Transverse colon (tissue), 4 donors: ENCODE results near the gene WFDC1. TPM values are rescaled to one million over a fixed set of nuclear protein-coding genes. Genes with fewer than 3 reads are reported as not detected.

Experiments used
- DNase-seq: peaks from one replicate; pipeline ENCODE4 v3.0.0-alpha.2; 2019
- H3K27ac ChIP-seq, 4 donors: fragments of 200-600 bp; sonication (generic); 2 replicates each; pipeline ENCODE4 v1.5.1; 2016 to 2018; ENCODE audit warnings: inconsistent platforms in 4 of 4
- H3K27me3 ChIP-seq: fragments of 200-600 bp; sonication (generic); 2 replicates; pipeline ENCODE4 v1.5.1; 2017; ENCODE audit warnings: inconsistent platforms
- H3K36me3 ChIP-seq, 4 donors: fragments of 200-600 bp; sonication (generic); 2 replicates each; pipeline ENCODE4 v1.5.1; 2017 to 2019; ENCODE audit warnings: inconsistent platforms in 4 of 4
- H3K4me1 ChIP-seq, 4 donors: fragments of 200-600 bp; sonication (generic); 2 replicates each; pipeline ENCODE4 v1.5.1; 2017 to 2020; ENCODE audit warnings: inconsistent platforms in 4 of 4
- H3K4me3 ChIP-seq, 4 donors: fragments of 200-600 bp; sonication (generic); 1 replicate in 1 of 4; 2 replicates in 3 of 4; pipeline versions ENCODE4 v1.5.1 to v1.6.1; 2017 to 2019; ENCODE audit warnings: inconsistent platforms in 4 of 4
- H3K9me3 ChIP-seq, 2 donors: fragments of 200-600 bp; sonication (generic); 2 replicates each; pipeline ENCODE4 v1.5.1; 2017 to 2019; ENCODE audit warnings: inconsistent platforms in 2 of 2
- EP300 ChIP-seq: sonication (generic); formaldehyde crosslinking; IDR thresholded peaks from one replicate; pipeline ENCODE4 v1.6.1; 2017; ENCODE audit warnings: antibody characterized with exemption, low read depth
- POLR2A ChIP-seq: fragments of 450-650 bp; IDR thresholded peaks from one replicate; pipeline ENCODE4 v1.6.1; 2016; ENCODE audit warnings: antibody characterized with exemption, mild to moderate bottlenecking, moderate library complexity
- POLR2AphosphoS5 ChIP-seq, 3 donors: sonication (generic); formaldehyde crosslinking; IDR thresholded peaks; one replicate each; pipeline ENCODE4 v1.6.1; 2016; ENCODE audit warnings: antibody characterized with exemption in 3 of 3
- WGBS, 2 donors: methylation state at CpG; one replicate each; pipeline ENCODE4 v1.1.5; 2018; ENCODE audit warnings: low coverage in 1 of 2; 5-methylcytosine and 5-hydroxymethylcytosine counted together
- in situ Hi-C, 4 donors: fragments of 200-750 bp; cut with MboI; loops; one replicate each; pipeline versions ENCODE4 v1.15.0 to v1.15.1; 2017; ENCODE audit warnings: low sequenced_read_pairs in 3 of 4, low pct_ligation_motif_present in 1 of 4, low pct_unique_long_range_greater_than_20kb in 1 of 4
- intact Hi-C: fragments of 100-400 bp; cut with DNase I; formaldehyde crosslinking; loops from one replicate; pipeline ENCODE4 v1.15.1; 2023; ENCODE audit warnings: low total_unique reads
- total RNA-seq, 4 donors: library from RNA; depleted of rRNA; stranded (reverse); fragments of >200 nt; gene quantifications; one replicate each; pipeline ENCODE4 v1.1.0, GENCODE V29; 2016
- TF ChIP-seq, protein P1 (sequence below), 5 experiments: fragments of 200-600 bp in 3 of 5; fragments of 450-650 bp in 2 of 5; sonication (generic) in 3 of 5; IDR thresholded peaks; 1 replicate in 2 of 5; 2 replicates in 3 of 5; pipeline ENCODE4 v1.5.1; 2016 to 2017; ENCODE audit warnings: antibody characterized with exemption in 5 of 5, inconsistent platforms in 3 of 5, mild to moderate bottlenecking in 2 of 5, moderate library complexity in 1 of 5

WFDC1 gene
- total RNA-seq, 4 donors from 2014 or later, result 5.6 to 91.3 (median 7.0) TPM

DNA sequence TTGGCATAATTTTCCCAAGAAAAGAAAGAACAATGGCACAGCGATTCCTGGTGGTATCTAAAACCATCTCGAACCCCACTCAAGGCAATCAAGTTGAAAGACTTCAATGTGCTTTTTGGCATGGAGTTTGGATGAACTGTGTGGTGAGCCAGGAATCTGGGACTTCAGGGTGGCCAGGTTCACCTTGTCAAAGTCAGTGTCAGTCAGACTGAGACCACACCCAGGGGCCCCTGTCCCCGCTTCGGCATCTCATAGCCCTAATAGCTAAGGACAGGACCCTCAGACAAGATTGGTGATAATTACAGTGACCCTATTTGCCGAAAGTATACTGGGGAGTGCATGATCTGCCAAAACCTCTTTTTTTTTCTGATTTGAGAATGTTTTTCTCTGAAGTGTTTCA, 25.8 kb downstream of the WFDC1 start:
- H3K4me3 ChIP-seq, result no peak overlapping the region
- in situ Hi-C loops (no loop called here), intact Hi-C loops (no loop called here)
- no peak for DNase-seq
- H3K27ac ChIP-seq, result no peak overlapping the region
- peaks cover 0 to 7% of the 10 kb centered on the region in 2 donors for H3K9me3 ChIP-seq
- TF ChIP-seq, protein P1, sequence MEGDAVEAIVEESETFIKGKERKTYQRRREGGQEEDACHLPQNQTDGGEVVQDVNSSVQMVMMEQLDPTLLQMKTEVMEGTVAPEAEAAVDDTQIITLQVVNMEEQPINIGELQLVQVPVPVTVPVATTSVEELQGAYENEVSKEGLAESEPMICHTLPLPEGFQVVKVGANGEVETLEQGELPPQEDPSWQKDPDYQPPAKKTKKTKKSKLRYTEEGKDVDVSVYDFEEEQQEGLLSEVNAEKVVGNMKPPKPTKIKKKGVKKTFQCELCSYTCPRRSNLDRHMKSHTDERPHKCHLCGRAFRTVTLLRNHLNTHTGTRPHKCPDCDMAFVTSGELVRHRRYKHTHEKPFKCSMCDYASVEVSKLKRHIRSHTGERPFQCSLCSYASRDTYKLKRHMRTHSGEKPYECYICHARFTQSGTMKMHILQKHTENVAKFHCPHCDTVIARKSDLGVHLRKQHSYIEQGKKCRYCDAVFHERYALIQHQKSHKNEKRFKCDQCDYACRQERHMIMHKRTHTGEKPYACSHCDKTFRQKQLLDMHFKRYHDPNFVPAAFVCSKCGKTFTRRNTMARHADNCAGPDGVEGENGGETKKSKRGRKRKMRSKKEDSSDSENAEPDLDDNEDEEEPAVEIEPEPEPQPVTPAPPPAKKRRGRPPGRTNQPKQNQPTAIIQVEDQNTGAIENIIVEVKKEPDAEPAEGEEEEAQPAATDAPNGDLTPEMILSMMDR (IDR thresholded peaks at IDR 0.05), result no peak
- TF ChIP-seq EP300 (no peak), POLR2AphosphoS5 (IDR thresholded peaks at IDR 0.05) (no peak), POLR2A (no peak)
- H3K36me3 ChIP-seq, result no peaks in the 10 kb centered on the region
- no peaks in the 10 kb centered on the region for H3K27me3 ChIP-seq
- WGBS, 2 donors, result 86 to 100% methylated on average over 2 to 5 of the region's 5 CpGs
- H3K4me1 ChIP-seq, result no peaks in the 10 kb centered on the region

DNA sequence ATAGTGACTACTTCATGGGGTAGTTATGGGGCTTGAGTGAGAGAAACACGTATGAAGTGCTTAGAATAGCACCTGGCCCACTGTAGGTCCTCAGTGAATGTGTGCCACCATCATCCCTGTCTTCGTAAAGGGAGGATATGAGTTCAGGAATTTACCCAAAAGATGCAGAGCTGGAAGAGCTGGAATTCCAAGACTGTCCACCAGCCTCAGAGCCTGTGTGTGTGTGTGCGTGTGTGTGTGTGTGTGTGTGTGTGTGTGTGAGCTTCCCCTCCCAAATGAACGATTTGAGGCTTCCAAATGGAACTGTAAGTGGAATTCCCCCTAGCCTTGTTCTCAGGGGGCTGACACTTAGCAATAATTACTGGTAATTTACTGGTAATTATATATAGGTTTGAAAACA, 27.3 kb downstream of the WFDC1 start:
- intact Hi-C loops (no loop called here), in situ Hi-C loops (no loop called here)
- 64% methylated on average over 4 of the region's 4 CpGs; no CpG with 5 or more reads in 1 of the 2 donors for WGBS, 2 donors
- TF ChIP-seq, protein P1 (IDR thresholded peaks at IDR 0.05), result no peak
- TF ChIP-seq POLR2AphosphoS5 (IDR thresholded peaks at IDR 0.05) (no peak), EP300 (no peak), POLR2A (no peak)
- H3K4me1 ChIP-seq, result no peaks in the 10 kb centered on the region
- H3K27me3 ChIP-seq, result no peaks in the 10 kb centered on the region
- H3K9me3 ChIP-seq, result peaks cover 0 to 7% of the 10 kb centered on the region in 2 donors
- no peaks in the 10 kb centered on the region for H3K36me3 ChIP-seq
- no peak overlapping the region for H3K4me3 ChIP-seq
- H3K27ac ChIP-seq, result no peak overlapping the region
- DNase-seq, result no peak

DNA sequence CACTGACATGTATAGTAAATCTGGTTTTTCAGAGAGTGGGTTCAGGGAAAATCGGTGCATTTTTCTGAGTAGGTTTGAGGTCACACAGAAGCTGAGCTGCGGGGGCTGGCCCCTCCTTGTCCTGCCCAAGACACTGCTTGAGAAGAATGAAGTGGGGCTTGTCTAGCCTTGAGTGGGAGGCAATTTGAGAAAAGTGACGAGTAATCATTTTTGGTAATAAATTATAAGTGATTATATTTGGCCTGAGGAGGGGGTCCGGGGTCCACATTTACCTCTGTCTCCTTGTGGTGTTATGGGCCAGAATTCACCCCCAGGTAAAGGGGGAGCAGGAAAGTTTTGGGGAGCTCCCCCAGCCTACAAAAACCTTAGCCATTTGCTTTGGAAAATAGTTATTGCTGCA, 28.1 kb downstream of the WFDC1 start:
- in situ Hi-C loops, result no loop called here
- Histone ChIP-seq H3K27ac (no peak overlapping the region), H3K36me3 (peaks cover 0 to 3% (median 0%) of the 10 kb centered on the region in 4 donors), H3K9me3 (peaks cover 0 to 3% of the 10 kb centered on the region in 2 donors), H3K27me3 (no peaks in the 10 kb centered on the region), H3K4me3 (no peak overlapping the region), H3K4me1 (no peaks in the 10 kb centered on the region)
- intact Hi-C loops, result no loop called here
- no peak for DNase-seq
- no peak for TF ChIP-seq EP300
- TF ChIP-seq POLR2A, result no peak
- TF ChIP-seq, protein P1 (IDR thresholded peaks at IDR 0.05), result no peak
- no peak for TF ChIP-seq POLR2AphosphoS5 (IDR thresholded peaks at IDR 0.05)
- 87 to 100% methylated on average over 1 to 4 of the region's 4 CpGs for WGBS, 2 donors

DNA sequence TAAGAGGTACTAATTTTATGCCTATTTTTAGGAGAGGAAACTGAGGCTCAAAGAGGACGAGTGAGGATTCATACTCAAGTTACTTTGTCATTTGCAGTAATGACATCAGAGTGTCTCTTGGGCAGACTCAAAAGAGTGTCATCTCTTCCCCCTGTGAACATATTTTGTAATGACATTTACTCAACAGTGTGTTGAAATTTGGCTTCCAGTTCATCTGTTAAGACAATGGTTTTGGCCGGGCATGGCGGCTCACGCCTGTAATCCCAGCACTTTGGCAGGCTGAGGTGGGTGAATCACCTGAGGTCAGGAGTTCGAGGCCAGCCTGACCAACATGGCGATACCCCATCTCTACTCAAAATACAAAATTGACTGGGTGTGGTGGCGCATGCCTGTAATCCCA, 28.9 kb downstream of the WFDC1 start:
- Histone ChIP-seq H3K27ac (no peak overlapping the region), H3K9me3 (no peaks in the 10 kb centered on the region), H3K36me3 (peaks cover 0 to 3% (median 0%) of the 10 kb centered on the region in 4 donors), H3K4me3 (no peak overlapping the region), H3K4me1 (no peaks in the 10 kb centered on the region), H3K27me3 (no peaks in the 10 kb centered on the region)
- no peak for TF ChIP-seq EP300
- no peak for TF ChIP-seq POLR2AphosphoS5 (IDR thresholded peaks at IDR 0.05)
- TF ChIP-seq, protein P1 (IDR thresholded peaks at IDR 0.05), result no peak
- TF ChIP-seq POLR2A, result no peak
- intact Hi-C loops, result no loop called here
- no peak for DNase-seq
- in situ Hi-C loops, result no loop called here
- WGBS, 2 donors, result 95 to 100% methylated on average over 3 to 7 of the region's 7 CpGs
